Choroid plexus epithelial cell (primary cell): ENCODE data around the gene GNAQ.

Experiments
- DNase-seq: peaks from one replicate; pipeline ENCODE4 v3.0.0-alpha.2; 2010; ENCODE audit warnings: low read depth
- H3K4me3 ChIP-seq: 2 replicates; pipeline ENCODE4 v1.5.1; 2011; ENCODE audit warnings: low read depth, mild to moderate bottlenecking, control low read depth, low read length, moderate library complexity
- TF ChIP-seq, protein P1 (sequence below): conservative IDR thresholded peaks from 2 replicates; pipeline ENCODE4 v1.5.1; 2011; ENCODE audit warnings: low read depth, mild to moderate bottlenecking, control low read depth, inconsistent platforms, low read length, moderate library complexity

The GNAQ gene

DNA sequence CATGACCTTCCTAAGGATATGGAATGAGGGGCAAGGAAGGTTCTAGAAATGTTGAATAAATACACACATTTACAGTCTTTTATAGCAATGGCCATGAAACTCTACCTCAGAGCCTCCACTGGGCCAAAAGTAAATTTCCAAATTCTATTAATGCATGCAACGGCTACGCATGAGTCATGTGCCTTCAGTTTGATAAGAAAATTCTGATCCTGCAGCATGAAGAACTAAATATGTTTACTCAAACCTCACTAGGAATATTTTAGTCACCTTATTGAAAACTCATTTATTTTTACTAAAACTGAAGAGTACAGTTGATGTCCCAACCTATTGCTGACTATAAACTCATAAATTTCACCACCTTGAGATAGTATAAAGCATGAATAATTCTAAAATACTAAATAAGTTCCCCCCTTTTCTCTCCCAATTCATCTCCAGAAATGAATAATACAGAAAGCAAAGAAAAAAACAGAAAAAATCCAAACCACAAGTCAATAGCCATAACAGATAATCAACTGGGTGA lies 92.4 kb downstream of the GNAQ start:
- peak; percentile 53 for DNase-seq
- TF ChIP-seq, protein P1, sequence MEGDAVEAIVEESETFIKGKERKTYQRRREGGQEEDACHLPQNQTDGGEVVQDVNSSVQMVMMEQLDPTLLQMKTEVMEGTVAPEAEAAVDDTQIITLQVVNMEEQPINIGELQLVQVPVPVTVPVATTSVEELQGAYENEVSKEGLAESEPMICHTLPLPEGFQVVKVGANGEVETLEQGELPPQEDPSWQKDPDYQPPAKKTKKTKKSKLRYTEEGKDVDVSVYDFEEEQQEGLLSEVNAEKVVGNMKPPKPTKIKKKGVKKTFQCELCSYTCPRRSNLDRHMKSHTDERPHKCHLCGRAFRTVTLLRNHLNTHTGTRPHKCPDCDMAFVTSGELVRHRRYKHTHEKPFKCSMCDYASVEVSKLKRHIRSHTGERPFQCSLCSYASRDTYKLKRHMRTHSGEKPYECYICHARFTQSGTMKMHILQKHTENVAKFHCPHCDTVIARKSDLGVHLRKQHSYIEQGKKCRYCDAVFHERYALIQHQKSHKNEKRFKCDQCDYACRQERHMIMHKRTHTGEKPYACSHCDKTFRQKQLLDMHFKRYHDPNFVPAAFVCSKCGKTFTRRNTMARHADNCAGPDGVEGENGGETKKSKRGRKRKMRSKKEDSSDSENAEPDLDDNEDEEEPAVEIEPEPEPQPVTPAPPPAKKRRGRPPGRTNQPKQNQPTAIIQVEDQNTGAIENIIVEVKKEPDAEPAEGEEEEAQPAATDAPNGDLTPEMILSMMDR: no peak
- H3K4me3 ChIP-seq: no peak overlapping the region

DNA sequence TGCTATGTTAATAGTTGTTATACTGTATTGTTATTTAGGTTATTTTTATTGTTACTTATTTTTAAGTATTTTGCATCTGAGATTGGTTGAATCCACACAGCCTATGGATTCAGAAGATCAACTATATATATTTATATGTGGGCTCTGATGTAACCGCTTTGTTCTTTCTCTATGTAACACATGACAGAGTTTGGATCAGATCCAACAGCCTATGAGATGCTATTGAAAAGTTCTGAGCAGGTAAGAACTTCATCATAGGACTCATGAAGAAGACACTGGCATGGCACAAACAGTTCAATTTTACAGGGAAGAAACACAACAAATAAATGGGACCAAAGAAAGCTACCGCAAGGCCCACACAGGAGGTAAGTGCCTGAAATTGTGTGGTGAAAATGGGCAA lies 93.4 kb downstream of the GNAQ start:
- H3K4me3 ChIP-seq: no peak overlapping the region
- TF ChIP-seq, protein P1: no peak
- no peak for DNase-seq

- DNase-seq: no peak
- no peak overlapping the region for H3K4me3 ChIP-seq
- TF ChIP-seq, protein P1: no peak
These were observed 95.6 kb downstream of the GNAQ start for GRCh38 chr9:77935974-77936373.

- no peak overlapping the region for H3K4me3 ChIP-seq
- TF ChIP-seq, protein P1: no peak
- DNase-seq: no peak
These were observed 96.4 kb downstream of the GNAQ start for GRCh38 chr9:77935211-77935610.

- TF ChIP-seq, protein P1: no peak
- no peak for DNase-seq
- H3K4me3 ChIP-seq: no peak overlapping the region
These were observed 97.6 kb downstream of the GNAQ start for GRCh38 chr9:77933976-77934375.

DNA sequence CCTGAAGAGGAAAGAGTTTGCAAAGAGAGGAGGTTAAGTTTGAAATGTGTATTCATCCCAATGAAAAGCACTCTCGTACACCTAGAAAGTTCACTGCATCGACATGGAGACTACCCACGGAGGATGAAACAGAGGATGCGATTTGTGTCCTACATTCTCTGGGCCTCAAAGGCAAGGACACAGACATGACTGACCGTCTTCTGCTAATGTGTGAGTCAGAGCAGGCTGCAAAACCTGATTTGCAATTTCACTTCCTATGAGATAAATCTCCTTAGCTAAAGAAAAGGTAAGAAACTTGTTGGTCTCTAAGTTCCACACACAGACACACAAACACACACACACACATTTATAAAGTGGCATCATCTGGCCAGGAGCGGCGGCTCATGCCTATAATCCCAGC lies 98.6 kb downstream of the GNAQ start:
- TF ChIP-seq, protein P1: no peak
- no peak for DNase-seq
- no peak overlapping the region for H3K4me3 ChIP-seq

- TF ChIP-seq, protein P1: no peak
- no peak overlapping the region for H3K4me3 ChIP-seq
- DNase-seq: no peak
These were observed 101.7 kb downstream of the GNAQ start for GRCh38 chr9:77929942-77930341.
